Smooth muscle cell (in vitro differentiated cells): ENCODE results near the gene CHST14. TPM values are rescaled to one million over a fixed set of nuclear protein-coding genes. Genes with fewer than 3 reads are reported as not detected.
A peak's percentile ranks its signal among the peaks of the same experiment; 100 is the strongest.

ENCODE experiments used
- DNase-seq: peaks from one replicate; lab custom pipeline; 2025; ENCODE audit not compliant: unreplicated experiment; lab: John Stamatoyannopoulos, UW
- H2AFZ ChIP-seq: fragments of 200-600 bp; sonication (generic); 2 replicates; pipeline ENCODE4 v1.6.0; 2016; ENCODE audit warnings: antibody characterized with exemption, low read depth, mild to moderate bottlenecking
- H3F3A ChIP-seq: fragments of 200-600 bp; sonication (generic); 2 replicates; pipeline ENCODE4 v1.6.0; 2017; ENCODE audit warnings: antibody characterized with exemption, low read depth
- H3K27ac ChIP-seq: fragments of 200-600 bp; sonication (generic); 2 replicates; pipeline ENCODE4 v1.5.1; 2016; ENCODE audit warnings: low read depth, mild to moderate bottlenecking
- H3K27me3 ChIP-seq: fragments of 200-600 bp; sonication (generic); 2 replicates; pipeline ENCODE4 v1.6.1; 2016; ENCODE audit warnings: low read depth, mild to moderate bottlenecking
- H3K36me3 ChIP-seq: fragments of 200-600 bp; sonication (generic); 2 replicates; pipeline ENCODE4 v1.5.1; 2016; ENCODE audit warnings: low read depth
- H3K4me1 ChIP-seq: fragments of 200-600 bp; sonication (generic); 2 replicates; pipeline ENCODE4 v1.5.1; 2016; ENCODE audit warnings: low read depth
- H3K4me2 ChIP-seq: fragments of 200-600 bp; sonication (generic); 2 replicates; pipeline ENCODE4 v1.6.0; 2016; ENCODE audit warnings: mild to moderate bottlenecking
- H3K4me3 ChIP-seq: fragments of 200-600 bp; sonication (generic); 2 replicates; pipeline ENCODE4 v1.5.1; 2016; ENCODE audit warnings: mild to moderate bottlenecking
- H3K79me2 ChIP-seq: fragments of 200-600 bp; sonication (generic); 2 replicates; pipeline ENCODE4 v1.6.0; 2016; ENCODE audit warnings: low read depth, mild to moderate bottlenecking
- H3K9ac ChIP-seq: fragments of 200-600 bp; sonication (generic); 2 replicates; pipeline ENCODE4 v1.6.0; 2016; ENCODE audit warnings: low read depth
- H3K9me3 ChIP-seq: fragments of 200-600 bp; sonication (generic); replicated peaks from 2 replicates; pipeline ENCODE4 v1.5.1; 2016; ENCODE audit warnings: low read depth
- H4K20me1 ChIP-seq: fragments of 200-600 bp; sonication (generic); 2 replicates; pipeline ENCODE4 v1.6.0; 2016; ENCODE audit warnings: low read depth
- CTCF ChIP-seq: fragments of 200-600 bp; sonication (generic); IDR thresholded peaks from 2 replicates; pipeline ENCODE4 v1.5.1; 2017; ENCODE audit warnings: borderline replicate concordance, mild to moderate bottlenecking, antibody characterized with exemption; ENCODE audit not compliant: insufficient read depth, poor library complexity, severe bottlenecking
- WGBS: methylation state at CpG from one replicate; pipeline ENCODE4 v1.1.7; 2016; ENCODE audit warnings: low lambda C conversion rate; 5-methylcytosine and 5-hydroxymethylcytosine counted together
- polyA plus RNA-seq: library from polyadenylated mRNA; unstranded; fragments of >200 nt; fragmentation: Nextera tagmentation; extraction: Ambion mirVana; gene quantifications from 2 replicates; pipeline ENCODE4 v1.2.1, GENCODE V29; 2016
- total RNA-seq: library from RNA; depleted of rRNA; stranded (reverse); fragments of >200 nt; gene quantifications from 2 replicates; pipeline ENCODE4 v1.2.3, GENCODE V29; 2014

Gene CHST14
- total and polyA plus RNA-seq, 2 experiments from 2014 or later, result 19.1 to 24.6 TPM

GRCh38 chr15:40443846-40444245, 26.9 kb upstream of the CHST14 start:
- DNase-seq, result no peak
- peaks cover 11% of the 10 kb centered on the region for H3F3A ChIP-seq
- peak overlapping the region; percentile 18 for H3K4me2 ChIP-seq
- H3K4me1 ChIP-seq, result peaks cover 29% of the 10 kb centered on the region
- H3K36me3 ChIP-seq, result no peaks in the 10 kb centered on the region
- TF ChIP-seq CTCF, result no peak
- no peaks in the 10 kb centered on the region for H3K9me3 ChIP-seq
- 58% methylated on average over 3 of the region's 3 CpGs for WGBS
- H3K27me3 ChIP-seq, result no peaks in the 10 kb centered on the region
- H3K79me2 ChIP-seq, result peaks cover 70% of the 10 kb centered on the region
- H3K27ac ChIP-seq, result no peak overlapping the region
- peaks cover 73% of the 10 kb centered on the region for H4K20me1 ChIP-seq
- no peak overlapping the region for H2AFZ ChIP-seq
- H3K9ac ChIP-seq, result no peak overlapping the region
- no peak overlapping the region for H3K4me3 ChIP-seq

GRCh38 chr15:40444736-40445135, 26.0 kb upstream of the CHST14 start:
- H3F3A ChIP-seq, result peaks cover 8% of the 10 kb centered on the region
- peaks cover 79% of the 10 kb centered on the region for H3K79me2 ChIP-seq
- no peaks in the 10 kb centered on the region for H3K27me3 ChIP-seq
- peak overlapping the region; percentile 46 for H3K27ac ChIP-seq
- peak overlapping the region; percentile 53 for H3K4me2 ChIP-seq
- H4K20me1 ChIP-seq, result peaks cover 82% of the 10 kb centered on the region
- H3K4me3 ChIP-seq, result no peak overlapping the region
- H3K9me3 ChIP-seq, result no peaks in the 10 kb centered on the region
- H2AFZ ChIP-seq, result no peak overlapping the region
- no peak overlapping the region for H3K9ac ChIP-seq
- no peak for TF ChIP-seq CTCF
- DNase-seq, result no peak
- WGBS, result 73% methylated on average over 5 of the region's 5 CpGs
- peaks cover 24% of the 10 kb centered on the region for H3K4me1 ChIP-seq
- H3K36me3 ChIP-seq, result no peaks in the 10 kb centered on the region

GRCh38 chr15:40445421-40445922, 25.3 kb upstream of the CHST14 start:
- Histone ChIP-seq H3K79me2 (peaks cover 86% of the 10 kb centered on the region), H3K4me2 (peak overlapping the region; percentile 53), H3K4me1 (peaks cover 23% of the 10 kb centered on the region), H2AFZ (no peak overlapping the region), H3K36me3 (no peaks in the 10 kb centered on the region), H3K9ac (no peak overlapping the region), H3K9me3 (no peaks in the 10 kb centered on the region), H3K4me3 (no peak overlapping the region), H3K27ac (peak overlapping the region; percentile 46), H3F3A (peaks cover 7% of the 10 kb centered on the region), H4K20me1 (peaks cover 89% of the 10 kb centered on the region), H3K27me3 (no peaks in the 10 kb centered on the region)
- 17% methylated on average over 9 of the region's 9 CpGs for WGBS
- no peak for TF ChIP-seq CTCF
- no peak for DNase-seq

- Histone ChIP-seq H3K27me3 (no peaks in the 10 kb centered on the region), H4K20me1 (peaks cover 96% of the 10 kb centered on the region), H3K4me2 (no peak overlapping the region), H3K4me1 (peaks cover 25% of the 10 kb centered on the region), H3K4me3 (no peak overlapping the region), H3K79me2 (peaks cover 93% of the 10 kb centered on the region), H2AFZ (no peak overlapping the region), H3K27ac (no peak overlapping the region), H3F3A (peaks cover 7% of the 10 kb centered on the region), H3K9me3 (no peaks in the 10 kb centered on the region), H3K9ac (no peak overlapping the region), H3K36me3 (no peaks in the 10 kb centered on the region)
- no peak for TF ChIP-seq CTCF
- WGBS, result 64% methylated on average over 3 of the region's 3 CpGs
- no peak for DNase-seq
These were observed 24.6 kb upstream of the CHST14 start for GRCh38 chr15:40446144-40446543.
